Measurements from ENCODE around the gene TMEM109.

DNA sequence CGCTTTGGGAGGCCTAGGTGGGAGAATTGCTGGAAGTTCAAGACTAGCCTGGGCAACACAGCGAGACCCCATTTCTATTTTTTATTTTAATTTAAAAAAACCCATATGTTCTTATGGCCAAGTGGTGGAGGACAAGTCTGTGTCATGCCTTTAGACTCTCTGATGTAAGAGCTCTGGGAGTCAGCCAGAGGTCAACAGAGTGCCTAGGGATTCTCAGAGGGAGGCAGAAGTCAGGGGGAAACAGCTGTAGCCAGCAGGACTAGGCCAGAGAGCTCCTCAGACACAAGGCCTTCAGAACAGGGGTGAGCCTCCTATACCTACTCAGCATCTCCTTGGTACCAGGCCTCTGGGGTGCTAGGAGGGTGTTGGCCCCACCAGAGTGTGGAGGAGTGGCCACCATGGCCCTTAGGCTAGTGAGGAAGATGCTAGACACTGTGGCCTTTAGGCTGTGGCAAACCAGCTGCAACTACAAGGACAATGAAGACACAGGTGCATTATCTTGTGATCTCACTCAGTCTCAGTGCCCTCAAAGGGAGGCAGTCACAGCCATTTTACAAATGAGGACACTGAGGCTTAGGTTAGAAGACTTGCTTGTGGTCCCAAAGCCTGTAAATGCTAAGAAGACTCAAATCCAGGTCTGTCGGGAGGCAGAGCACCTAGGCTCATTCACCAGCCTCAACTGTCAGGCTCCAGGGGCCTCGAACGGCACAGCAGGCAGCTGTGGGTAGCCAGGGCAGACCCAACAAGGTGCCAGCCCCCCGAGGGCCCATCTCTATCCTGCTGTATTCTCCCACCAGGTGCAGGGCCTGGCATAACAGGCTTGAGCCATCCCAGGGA lies 41.6 kb upstream of the TMEM109 start:
- TF ChIP-seq POLR2A (IDR thresholded peaks at IDR 0.05; ENCODE audit: control extremely low read depth in 1 of 2, low read depth in 2 of 2, low read length in 2 of 2) = no peak
- no peak for TF ChIP-seq MAFK (IDR thresholded peaks at IDR 0.05; ENCODE audit: low read depth, low read length)
- TF ChIP-seq POLR2AphosphoS5 (IDR thresholded peaks at IDR 0.05; ENCODE audit: low read depth, low read length) = no peak
- TF ChIP-seq SIN3A (conservative IDR thresholded peaks at IDR 0.05 in 1 of 2, IDR thresholded peaks at IDR 0.05 in 1 of 2; ENCODE audit: low read depth in 1 of 2, low read length in 2 of 2) = no peak
- TF ChIP-seq, protein P1, sequence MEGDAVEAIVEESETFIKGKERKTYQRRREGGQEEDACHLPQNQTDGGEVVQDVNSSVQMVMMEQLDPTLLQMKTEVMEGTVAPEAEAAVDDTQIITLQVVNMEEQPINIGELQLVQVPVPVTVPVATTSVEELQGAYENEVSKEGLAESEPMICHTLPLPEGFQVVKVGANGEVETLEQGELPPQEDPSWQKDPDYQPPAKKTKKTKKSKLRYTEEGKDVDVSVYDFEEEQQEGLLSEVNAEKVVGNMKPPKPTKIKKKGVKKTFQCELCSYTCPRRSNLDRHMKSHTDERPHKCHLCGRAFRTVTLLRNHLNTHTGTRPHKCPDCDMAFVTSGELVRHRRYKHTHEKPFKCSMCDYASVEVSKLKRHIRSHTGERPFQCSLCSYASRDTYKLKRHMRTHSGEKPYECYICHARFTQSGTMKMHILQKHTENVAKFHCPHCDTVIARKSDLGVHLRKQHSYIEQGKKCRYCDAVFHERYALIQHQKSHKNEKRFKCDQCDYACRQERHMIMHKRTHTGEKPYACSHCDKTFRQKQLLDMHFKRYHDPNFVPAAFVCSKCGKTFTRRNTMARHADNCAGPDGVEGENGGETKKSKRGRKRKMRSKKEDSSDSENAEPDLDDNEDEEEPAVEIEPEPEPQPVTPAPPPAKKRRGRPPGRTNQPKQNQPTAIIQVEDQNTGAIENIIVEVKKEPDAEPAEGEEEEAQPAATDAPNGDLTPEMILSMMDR (IDR thresholded peaks at IDR 0.05; ENCODE audit: control extremely low read depth in 1 of 3, insufficient read depth in 1 of 3, low read depth in 1 of 3, low read length in 3 of 3) = no peak
- no peak for TF ChIP-seq CHD1 (IDR thresholded peaks at IDR 0.05; ENCODE audit: low read depth, low read length)
- TF ChIP-seq ATF3 (IDR thresholded peaks at IDR 0.05; ENCODE audit: insufficient read depth, low read depth, low read length) = no peak
- no peak for TF ChIP-seq FOSL1 (IDR thresholded peaks at IDR 0.05; ENCODE audit: insufficient read depth, low read depth, low read length)
- TF ChIP-seq RBBP5 (IDR thresholded peaks at IDR 0.05; ENCODE audit: borderline replicate concordance, low read depth, low read length) = no peak
- TF ChIP-seq JUND (IDR thresholded peaks at IDR 0.05; ENCODE audit: low read length) = no peak
